TTC549 (cell line): ENCODE results near the gene CCDC106.

ENCODE experiments used
- FAIRE-seq: peaks from 2 replicates; lab custom pipeline; 2012; peaks lifted over from hg19 to GRCh38; lab: Jason Lieb, UNC

CCDC106 gene

GRCh38 chr19:55652311-55653128 is 4.5 kb downstream of the CCDC106 start:
- no peak for FAIRE-seq

DNA sequence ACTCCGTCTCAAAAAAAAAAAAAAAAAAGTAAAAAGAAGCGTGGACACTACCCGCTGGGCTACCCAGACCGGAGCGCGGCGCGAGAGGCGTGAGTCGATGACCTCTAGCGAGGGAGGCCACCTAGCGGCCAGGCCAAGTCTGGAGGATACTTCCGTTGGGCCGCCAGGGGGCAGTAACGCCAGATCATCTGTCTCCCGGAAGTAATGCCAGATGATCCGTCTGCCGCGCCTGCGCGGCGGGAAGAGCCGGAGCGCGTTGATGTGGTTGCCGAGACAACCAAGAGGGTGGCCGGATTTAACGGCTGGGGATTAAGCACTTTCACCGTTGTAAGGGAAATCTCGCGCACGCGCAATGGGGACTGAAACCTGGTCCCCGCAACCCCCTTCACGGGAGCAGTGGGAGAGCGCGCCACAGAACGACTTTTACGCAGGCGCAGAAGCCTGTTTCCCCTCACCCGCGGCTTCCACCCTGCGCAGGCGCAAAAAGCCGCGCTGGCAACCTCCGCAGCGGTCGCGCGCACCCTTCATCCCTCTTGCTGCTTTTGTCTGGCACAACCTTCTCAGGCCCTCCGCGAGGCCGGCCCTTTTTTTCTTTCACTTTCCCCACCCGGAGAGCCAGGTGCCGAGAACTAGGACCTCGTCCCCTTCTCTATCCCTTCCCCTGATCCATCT is 5.8 kb downstream of the CCDC106 start:
- peak; percentile 76 for FAIRE-seq

GRCh38 chr19:55654323-55654867 is 6.4 kb downstream of the CCDC106 start:
- peak; percentile 97 for FAIRE-seq

DNA sequence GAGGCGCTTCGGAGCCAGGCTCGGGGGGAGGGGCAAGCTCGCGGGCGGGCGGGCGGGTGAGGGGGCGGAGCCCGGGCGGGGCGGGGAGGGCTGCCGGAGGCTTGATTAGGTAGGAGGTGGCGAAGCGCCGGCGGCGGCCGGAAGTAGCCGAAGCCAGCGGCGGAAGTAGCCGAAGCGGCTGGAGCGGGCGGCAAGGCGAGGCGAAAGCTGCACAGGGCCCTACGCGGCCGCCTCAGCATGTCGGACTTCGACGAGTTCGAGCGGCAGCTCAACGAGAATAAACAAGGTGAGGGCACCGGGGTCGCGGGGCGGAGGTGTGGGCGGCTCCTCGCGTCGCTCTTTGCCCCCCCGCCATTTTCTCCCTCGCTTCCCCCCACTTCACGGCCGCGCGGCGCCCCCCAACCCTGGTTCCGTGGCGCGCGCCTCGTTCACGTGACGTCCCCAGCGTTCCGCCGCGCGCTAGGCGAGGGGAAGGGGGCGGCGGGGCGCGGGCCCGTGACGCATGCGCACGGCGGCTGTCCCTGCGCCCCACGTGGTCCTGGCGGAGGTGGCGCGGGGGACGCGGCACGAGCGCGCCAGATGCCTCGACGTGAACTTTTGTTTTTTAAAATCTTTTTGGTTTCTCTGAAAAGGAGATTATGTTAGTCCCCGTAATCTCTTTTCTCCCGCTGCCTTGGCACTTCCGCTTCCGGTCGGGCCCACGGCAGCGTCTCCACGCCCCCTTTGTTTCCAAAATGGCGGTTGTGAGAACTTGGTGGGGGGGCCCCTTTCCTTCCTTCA is 7.0 kb downstream of the CCDC106 start, which contains the start of gene U2AF2:
U2AF2 (plus strand) TSS at position 168 of the 780 bp plus-strand sequence; CDS start at position 238, 70 bp downstream.
- FAIRE-seq: no peak

DNA sequence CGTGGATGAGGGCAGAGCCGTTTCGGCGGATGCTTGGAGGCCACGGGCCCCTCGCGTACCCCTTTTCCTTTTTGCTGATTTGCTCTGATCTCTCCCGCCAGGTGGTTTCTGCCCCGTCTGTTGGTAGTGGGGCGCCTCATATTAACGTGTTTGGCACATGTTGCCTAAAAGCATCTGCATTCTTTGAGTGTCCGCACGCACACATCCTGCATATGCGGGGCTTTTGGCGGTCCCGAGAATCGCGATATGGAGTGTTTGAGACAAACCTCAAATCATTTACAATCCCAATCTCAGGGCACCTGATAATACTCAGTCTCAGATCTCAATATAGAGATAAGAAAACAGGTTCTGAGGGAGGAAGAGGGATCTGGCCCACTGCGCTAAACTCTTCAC is 7.6 kb downstream of the CCDC106 start:
- no peak for FAIRE-seq

- FAIRE-seq: no peak
These were observed 8.5 kb downstream of the CCDC106 start for GRCh38 chr19:55656552-55656951.

- no peak for FAIRE-seq
These were observed 9.2 kb downstream of the CCDC106 start for GRCh38 chr19:55656988-55657747.

GRCh38 chr19:55658846-55659459 is 10.9 kb downstream of the CCDC106 start:
- no peak for FAIRE-seq

DNA sequence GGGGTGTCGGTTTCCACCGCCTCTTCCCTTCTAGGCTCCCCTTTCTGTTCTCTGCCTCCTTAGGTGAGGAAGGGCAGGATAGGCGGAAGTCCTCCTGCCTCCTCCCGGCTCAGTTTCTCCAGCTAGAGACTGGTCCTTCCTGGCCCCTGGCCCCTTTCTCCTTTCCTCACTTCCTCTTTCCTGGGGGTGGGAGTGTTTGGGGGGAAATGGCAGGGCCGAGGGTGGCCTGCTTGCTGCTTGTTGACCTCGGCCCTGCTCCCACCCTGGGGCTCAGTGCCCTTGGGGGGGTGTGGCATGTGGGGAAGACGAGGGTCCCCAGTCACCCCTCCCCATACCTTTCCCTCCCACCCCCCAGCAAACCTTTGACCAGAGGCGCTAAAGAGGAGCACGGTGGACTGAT is 11.8 kb downstream of the CCDC106 start:
- FAIRE-seq: no peak

DNA sequence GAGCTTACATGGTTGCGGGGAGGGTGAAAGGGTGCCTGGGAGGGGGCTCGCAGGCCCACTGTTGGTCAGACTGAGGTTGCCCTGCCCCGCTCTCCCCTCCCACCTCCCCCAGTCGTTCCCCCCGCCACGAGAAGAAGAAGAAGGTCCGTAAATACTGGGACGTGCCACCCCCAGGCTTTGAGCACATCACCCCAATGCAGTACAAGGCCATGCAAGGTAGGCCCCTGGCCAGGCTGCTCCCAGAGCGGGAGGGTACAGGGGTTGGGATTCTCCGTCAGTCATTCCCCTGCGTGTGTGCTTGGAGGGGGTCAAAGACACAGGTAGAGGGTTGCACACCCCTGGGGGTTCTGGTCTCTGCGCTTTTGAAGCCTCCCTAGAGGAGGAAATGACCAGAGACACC is 12.4 kb downstream of the CCDC106 start:
- no peak for FAIRE-seq

- FAIRE-seq: no peak
These were observed 13.0 kb downstream of the CCDC106 start for GRCh38 chr19:55660991-55661390.

DNA sequence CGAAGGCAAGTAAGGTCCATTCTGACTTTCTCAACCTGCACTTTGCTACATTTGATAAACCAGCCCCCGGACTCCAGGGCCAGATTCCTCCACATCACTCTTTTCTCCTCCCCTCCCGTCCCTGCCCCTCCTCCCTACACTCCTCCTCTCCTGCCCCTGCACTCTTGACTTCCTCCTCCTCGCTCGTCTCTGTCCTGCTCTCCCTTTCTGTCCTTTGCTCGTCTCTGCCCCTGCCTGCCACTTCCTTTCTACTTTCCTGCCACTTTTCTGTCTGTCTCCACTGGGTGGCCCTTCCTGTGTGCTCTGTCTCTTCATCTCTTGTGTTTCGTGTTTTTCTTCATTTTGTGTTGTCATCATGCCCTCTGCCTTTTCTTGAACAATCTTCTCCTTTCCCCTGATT is 13.8 kb downstream of the CCDC106 start:
- no peak for FAIRE-seq

- FAIRE-seq: no peak
These were observed 16.0 kb downstream of the CCDC106 start for GRCh38 chr19:55663846-55664536.

- no peak for FAIRE-seq
These were observed 18.5 kb downstream of the CCDC106 start for GRCh38 chr19:55666343-55667005.

GRCh38 chr19:55667006-55667381 is 19.0 kb downstream of the CCDC106 start:
- no peak for FAIRE-seq

- FAIRE-seq: no peak
These were observed 19.5 kb downstream of the CCDC106 start for GRCh38 chr19:55667511-55667910.

DNA sequence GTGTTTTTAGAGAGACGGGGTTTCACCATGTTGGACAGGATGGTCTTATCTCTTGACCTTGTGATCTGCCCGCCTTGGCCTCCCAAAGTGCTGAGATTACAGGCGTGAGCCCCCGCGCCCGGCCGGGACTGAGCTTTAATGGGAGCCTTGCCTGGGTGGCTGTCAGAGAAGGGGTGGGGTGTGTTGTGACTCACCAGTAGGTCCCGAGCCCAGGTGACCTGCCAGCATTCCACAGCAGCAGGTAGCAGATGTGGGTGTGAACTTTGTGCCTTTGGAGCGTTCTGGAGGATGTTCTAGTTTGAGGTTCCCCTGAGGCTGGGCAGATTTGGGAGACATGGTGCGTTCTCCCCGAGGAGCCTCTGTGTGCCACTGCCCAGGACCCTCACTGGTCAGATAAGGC is 19.9 kb downstream of the CCDC106 start:
- FAIRE-seq: no peak

GRCh38 chr19:55668603-55669348 is 20.8 kb downstream of the CCDC106 start:
- no peak for FAIRE-seq
